ENCODE results near the gene NPHS1.
"Not testable (repeated sequence)": the region's sequence is repeated elsewhere in the genome, so short reads cannot be mapped to it uniquely, and the experiment has no call there.

The NPHS1 gene, protein sequence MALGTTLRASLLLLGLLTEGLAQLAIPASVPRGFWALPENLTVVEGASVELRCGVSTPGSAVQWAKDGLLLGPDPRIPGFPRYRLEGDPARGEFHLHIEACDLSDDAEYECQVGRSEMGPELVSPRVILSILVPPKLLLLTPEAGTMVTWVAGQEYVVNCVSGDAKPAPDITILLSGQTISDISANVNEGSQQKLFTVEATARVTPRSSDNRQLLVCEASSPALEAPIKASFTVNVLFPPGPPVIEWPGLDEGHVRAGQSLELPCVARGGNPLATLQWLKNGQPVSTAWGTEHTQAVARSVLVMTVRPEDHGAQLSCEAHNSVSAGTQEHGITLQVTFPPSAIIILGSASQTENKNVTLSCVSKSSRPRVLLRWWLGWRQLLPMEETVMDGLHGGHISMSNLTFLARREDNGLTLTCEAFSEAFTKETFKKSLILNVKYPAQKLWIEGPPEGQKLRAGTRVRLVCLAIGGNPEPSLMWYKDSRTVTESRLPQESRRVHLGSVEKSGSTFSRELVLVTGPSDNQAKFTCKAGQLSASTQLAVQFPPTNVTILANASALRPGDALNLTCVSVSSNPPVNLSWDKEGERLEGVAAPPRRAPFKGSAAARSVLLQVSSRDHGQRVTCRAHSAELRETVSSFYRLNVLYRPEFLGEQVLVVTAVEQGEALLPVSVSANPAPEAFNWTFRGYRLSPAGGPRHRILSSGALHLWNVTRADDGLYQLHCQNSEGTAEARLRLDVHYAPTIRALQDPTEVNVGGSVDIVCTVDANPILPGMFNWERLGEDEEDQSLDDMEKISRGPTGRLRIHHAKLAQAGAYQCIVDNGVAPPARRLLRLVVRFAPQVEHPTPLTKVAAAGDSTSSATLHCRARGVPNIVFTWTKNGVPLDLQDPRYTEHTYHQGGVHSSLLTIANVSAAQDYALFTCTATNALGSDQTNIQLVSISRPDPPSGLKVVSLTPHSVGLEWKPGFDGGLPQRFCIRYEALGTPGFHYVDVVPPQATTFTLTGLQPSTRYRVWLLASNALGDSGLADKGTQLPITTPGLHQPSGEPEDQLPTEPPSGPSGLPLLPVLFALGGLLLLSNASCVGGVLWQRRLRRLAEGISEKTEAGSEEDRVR (N-terminal part only)

DNA sequence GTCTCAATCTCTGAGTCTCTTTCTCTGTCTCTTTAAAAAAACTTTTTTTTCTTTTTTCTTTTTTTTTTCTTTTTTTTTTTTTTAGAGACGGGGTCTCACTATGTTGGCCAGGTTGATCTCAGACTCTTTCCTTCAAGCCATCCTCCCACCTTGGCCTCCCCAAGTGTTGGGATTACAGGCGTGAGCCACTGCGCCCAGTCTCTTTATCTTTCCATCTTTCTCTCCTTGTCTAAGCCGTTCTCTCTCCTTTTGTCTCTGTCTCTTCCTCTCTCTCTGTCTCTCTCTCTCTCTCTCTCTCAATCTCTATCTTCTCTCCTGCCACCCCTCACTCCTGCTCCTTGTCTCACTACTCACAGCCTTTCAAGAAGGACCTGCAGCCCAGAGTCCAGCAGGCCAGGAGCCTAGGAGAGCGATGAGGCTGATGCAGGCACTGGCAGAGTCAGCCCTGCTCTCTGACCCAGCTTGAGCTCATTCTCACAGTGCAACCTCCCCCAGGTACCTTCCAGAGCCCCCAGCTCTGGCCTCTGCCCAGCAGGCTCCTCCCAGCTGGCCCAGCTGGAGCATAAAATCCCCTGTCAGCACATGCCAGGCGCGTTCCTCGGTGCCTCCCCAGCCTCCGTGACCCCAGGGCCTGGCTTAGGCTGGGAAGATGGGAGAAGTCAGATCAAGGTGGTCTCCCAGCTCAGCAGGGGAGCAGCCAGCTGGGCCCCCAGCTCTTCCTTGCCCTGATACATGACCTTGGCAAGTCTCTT is at the start of gene NPHS1:
TSS of gene NPHS1 (minus strand) at position 476 of the 752 bp plus-strand sequence. CDS start 667 bp downstream, outside the sequence.
- no peak for DNase-seq

DNA sequence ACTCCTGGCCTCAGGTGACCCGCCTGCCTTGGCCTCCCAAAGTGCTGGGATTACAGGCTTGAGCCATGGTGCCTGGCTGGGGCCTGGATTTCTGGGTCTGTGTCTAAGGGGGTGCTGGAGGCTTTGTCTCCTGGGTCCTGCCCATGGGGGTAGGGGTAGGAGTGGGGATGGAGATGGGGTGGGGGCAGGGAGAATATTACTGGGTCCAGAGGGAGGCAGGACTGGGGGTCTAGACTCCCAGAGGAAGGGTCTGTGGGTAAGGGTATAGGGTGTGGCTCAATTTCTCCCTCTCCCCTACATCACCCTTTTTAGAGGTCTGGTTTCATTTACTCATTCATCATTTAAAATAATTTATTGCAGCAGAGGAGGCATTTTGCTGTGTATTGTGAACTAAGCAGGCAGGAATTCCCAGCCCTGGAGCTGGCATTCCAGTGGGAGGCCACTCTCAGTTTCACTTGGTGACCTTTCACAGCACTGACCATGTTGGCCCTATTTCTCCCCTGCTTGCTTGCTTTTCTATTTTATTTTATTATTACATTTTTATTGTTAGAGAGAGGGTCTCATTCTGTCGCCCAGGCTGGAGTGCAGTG is 48.8 kb upstream of the NPHS1 start:
- DNase-seq: no peak

DNA sequence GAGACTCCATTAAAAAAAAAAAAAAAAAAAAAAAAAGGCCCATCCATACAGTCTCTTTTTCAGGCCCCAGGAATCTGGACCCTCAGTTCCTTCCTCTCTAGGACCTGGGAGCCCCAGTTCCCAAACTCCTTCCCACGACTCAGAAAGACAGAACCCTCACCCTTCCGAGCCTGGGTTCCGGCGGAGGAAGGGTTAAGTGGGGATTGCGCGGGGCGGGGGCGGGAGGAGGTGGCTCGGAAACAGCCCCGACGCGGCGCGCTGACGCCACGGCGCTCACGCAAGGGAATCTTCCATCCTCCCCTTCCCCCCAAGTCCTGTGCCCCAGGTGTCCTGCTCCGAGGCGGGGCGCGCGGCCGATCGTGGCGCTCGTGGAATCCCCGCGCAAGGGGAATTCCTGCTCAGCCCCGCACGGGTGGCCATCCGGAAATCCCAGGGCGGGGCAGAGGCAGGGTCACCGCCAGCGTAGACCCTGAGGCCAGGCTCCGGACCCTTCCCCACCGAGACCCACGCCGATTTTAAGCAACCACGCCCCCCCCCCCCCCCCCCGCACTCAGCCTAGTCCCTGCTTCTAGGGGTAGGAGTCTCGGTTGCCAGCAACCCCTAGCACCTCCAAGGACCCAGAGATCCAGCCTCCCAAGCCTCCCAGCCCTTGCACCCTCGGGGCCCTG is 47.4 kb upstream of the NPHS1 start:
- peak; percentile 54 for DNase-seq

DNA sequence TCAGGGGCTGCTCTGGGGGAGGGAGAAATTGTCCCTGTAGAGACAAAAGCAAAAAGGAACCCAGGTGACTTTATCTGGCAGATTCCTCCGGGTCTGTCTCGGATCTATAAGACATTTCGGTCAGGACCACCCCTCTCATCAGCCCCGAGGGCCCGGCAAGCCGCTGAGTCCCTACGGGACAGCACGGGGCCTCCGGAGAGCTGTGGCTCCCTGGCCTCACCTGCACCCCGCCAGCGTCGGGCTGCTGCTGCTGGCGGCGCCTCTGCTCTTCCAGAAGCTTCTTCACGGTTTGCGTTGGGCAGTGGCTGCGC is 46.1 kb upstream of the NPHS1 start:
- no peak for DNase-seq

DNA sequence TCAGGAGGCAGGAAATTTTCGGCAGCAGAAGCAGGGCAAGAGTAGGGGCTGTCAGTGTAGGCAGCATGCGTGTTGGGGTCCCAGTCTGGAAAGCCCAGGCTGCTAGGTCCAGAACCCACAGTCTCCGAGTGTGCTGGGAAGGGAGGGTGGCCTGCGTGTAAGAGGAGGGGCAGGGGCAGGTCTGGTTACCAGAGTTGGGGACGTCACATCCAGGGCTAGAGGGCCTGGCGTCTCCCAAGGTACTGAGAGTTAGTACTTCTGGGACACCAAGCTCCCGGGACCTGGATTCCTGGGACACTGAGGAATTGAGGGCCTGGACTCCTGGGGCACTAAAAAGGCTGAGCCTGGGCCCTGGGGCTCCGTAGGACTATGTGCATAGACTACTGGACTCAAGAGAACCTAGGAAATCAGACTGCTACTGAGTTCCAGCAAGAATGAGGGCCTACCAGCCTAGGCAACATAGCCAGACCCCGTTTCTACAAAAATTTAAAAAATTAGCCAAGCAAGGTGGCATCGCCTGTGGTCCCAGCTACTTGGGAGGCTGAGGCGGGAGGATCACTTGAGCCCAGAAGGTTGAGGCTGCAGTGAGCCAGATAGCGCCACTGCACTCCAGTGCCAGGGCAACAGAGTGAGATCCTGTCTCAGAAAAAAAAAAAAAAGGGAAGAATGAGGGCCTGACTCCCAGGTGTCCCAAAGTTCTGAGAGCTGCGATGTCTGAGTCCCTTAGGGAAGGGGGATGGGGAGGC is 45.6 kb upstream of the NPHS1 start:
- no peak for DNase-seq

DNA sequence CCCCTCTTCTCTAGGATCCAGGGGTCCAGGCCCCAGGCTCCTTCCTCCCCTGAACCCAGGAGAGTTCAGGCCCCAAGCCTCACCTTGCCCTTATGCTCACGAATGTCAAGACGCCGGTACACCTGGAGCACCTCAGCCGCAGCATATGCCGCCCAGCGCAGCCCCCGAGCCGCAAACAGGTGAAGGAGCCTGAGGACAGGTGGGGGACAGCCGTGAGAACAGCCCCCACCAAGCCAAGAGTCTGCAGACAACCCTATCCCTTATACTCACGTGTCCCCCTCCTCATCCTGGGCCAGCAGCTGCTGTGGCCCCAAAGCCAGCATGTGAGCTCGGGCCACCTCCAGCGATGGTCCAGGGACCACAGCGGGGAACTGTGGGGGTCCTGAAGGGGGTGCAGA is 44.3 kb upstream of the NPHS1 start:
- no peak for DNase-seq

DNA sequence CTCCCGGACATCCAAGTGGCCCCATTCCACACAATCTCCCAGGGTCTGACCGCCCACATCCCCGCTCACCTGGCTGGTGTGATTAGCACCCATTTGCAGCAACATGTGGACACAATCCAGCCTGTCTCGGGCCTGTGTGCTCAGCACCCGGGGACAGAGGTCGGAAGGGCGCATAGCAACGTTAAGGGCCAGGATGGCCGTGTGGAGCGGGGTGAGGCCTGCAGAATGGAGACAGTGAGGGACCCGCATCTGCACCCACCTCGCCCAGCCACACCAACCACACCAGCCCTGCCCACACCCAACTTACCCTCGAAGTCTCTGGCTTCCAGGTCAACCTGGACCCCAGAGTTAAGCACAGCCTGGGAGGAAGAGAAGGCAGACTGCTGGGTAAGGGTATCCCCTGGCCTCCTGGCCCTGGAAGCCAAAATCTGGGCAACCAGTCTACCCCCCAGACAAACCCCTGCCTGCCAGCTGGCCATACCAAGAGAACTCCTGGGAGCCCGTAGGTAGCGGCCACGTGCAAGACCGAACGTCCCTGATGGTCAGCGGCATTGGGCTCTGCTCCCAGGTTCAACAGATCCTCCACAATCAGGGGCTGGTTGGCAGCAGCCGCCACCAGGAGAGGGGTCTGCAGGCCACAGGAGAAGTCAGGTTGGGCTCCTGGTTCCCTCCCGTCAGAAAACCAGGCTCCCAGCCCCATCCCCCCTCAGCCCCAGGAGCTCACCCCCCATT is 43.8 kb upstream of the NPHS1 start:
- DNase-seq: no peak

DNA sequence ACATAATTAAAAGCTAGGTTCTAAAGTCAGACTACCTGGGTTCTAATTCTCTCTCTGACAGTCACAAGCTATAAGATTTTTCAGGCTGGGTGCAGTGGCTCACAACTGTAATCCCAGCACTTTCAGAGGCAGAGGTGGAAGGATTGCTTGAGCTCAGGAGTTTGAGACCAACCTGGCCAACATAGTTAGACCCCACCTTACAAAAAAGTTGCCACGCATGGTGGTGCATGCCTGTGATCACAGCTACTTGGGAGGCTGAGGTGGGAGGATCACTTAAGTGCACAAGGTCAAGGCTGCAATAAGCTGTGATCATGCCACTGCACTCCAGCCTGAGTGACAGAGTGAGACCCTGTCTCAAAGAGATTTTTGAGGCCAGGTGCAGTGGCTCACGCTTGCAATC is 42.0 kb upstream of the NPHS1 start:
- no peak for DNase-seq

DNA sequence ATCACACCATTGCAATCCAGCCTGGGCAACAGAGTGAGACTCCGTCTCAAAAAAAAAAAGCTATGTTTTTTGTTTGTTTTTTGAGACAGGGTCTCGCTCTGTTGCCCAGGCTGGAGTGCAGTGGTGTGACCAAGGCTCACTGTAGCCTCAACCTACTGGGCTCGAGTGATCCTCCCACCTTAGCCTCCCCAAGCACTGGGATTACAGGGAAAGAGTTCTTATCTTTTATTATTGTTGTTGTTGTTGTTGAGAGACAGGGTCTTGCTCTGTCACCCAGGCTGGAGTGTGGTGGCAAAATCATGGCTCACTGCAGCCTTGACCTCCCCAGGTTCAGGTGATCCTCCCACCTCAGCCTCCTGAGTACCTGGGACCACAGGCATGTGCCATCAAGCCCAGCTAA is 39.5 kb upstream of the NPHS1 start:
- DNase-seq: not testable (repeated sequence)

DNA sequence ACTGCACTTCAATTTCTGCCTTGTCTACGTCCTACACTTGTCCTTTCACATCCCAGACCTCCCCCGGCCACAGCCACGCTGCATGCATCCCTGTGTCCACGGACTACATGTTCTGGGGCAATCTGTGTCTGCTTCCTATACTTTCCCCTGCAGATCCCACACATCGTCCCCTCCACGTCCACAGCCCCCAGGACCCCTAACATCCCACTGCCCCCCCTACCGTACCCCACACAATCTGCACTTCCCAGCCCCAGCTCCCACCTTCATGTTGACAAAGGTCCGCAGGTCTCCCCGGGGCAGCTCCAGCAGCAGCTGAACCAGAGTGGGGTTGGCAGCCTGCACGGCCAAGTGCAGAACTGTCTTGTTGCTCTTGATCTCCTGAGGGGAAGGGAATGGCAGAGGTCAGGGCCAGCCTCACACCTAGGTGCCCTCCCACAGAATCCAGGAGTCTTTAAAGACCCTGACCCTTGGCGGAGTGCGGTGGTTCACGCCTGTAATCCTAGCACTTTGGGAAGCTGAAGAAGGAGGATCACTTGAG is 37.9 kb upstream of the NPHS1 start:
- DNase-seq: no peak

DNA sequence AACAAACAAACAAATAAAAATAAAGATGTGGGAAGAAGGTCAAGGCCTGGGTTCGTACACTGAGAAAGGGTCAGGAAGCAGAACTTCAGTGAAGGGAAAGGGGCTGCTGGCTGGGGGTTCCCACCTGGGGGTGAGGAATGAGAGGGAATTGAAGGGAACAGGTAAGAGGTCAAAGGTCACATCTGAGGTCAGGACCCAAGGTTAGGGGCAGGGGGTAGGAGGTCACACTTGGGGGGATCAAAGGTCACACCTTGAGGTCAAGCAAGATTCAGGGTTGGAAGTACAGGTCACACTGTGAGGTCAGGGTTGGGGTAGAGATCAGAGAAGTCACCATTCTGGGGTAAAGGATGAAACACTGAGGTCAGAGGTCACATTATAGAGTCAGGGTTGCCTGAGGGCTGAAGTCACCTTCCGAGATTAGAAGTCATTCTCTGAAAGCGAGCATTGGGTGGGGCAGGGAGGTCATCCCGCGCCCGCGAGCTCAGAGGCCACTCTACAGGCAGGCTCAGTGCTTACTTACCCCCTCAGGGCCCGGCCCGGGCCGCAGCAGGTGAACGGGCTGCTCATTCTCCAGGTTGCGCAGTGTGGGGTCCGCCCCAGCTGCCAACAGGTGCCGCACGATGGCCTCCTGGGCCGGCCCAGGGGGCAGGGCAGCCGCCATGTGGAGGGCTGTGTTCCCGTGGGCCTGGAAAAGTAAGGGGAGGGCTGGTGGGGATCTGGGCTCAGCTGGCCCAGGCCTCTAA is 37.2 kb upstream of the NPHS1 start:
- DNase-seq: no peak

DNA sequence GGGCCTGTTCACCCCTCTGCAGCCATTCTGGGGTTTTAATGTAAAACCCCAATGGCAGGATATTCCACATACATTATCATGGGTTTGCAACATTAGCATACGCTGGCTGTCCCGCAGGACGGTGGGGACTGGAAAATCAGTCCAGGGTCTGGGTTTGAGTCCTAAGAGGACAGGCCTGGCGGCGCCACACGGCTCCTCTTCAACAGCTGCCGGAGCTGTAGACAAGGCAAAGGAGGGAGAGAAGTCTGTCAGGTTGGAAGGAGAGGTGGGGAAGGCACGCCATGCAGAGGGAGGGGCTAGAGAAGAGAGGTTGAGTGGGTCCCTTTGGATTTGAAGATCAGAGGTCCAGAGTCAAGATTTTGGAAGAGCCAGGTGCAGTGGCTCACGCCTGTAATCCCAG is 36.1 kb upstream of the NPHS1 start:
- DNase-seq: no peak

DNA sequence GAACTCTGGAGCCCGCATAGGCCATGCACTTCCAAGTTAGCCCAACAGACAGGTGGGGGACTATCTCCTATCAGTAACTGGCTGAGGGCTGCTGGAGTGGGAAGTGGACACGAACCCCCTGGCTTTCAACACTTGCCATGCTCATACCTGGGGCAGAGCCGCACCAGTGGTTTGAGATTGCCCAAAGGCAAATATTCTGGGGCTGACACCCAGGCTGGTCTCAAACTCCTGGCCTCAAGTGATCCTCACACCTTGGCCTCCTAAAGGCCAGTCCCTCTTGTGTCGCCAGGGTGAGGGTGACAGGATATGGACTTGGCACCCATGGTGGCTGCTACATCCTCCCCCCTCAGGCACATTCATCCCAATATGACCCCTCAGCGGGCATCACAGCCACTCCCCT is 34.9 kb upstream of the NPHS1 start:
- DNase-seq: no peak

DNA sequence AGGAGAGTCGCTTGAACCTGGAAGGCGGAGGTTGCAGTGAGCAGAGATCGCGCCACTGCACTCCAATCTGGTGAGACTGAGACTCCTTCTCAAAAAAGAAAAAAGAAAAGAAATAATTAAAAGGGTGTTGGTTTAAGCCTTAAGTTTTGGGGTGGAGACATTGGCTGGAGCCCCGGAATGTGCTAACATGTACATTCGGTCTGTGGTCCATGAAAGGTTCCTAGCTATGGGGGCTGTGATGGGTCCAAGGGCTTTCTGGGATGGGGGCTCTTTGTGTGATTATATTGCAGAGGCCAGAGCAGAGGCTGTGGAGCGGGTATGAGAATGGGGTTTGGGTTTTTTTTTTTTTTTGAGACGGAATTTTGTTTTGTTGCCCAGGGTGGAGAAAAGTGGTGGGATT is 33.6 kb upstream of the NPHS1 start:
- no peak for DNase-seq

DNA sequence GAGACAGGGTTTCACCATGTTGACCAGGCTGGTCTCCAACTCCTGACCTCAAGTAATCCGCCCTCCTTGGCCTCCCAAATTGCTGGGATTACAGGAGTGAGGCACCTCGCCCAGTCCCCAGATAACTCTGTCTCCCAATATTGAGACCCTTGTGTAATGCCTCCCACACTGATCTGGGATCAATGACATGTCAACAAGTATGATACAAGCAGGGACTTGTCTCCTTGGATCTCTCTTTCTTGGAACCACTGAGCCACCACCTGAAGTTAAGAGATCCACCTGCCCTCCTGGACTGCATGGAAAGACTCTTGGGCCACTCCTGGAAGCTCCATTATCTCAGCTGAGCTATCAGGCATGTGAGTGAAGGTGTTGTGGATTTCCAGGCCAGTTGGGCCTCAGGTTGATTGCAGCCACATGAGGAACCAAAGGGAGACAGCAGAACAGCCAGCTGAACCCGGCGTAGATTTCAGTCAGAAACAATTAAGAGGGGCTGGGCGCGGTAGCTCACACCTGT is 33.0 kb upstream of the NPHS1 start:
- DNase-seq: no peak

DNA sequence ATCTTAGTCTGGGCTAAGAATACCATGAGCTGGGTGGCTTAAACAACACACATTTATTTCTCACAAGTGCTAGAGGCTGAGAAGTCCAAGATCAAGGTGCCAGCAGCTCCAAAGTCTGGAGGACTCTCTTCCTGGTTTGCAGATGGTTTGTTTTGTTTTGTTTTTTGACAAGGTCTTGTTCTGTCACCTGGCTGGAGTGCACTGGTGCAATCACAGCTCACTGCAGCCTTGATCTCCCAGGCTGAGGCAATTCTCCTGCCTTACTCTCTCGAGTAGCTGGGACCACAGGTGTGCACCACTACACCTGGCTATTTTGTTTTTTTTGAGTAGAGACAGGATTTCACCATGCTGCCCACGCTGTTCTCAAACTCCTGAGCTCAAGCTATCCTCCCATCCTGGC is 31.6 kb upstream of the NPHS1 start:
- DNase-seq: no peak

DNA sequence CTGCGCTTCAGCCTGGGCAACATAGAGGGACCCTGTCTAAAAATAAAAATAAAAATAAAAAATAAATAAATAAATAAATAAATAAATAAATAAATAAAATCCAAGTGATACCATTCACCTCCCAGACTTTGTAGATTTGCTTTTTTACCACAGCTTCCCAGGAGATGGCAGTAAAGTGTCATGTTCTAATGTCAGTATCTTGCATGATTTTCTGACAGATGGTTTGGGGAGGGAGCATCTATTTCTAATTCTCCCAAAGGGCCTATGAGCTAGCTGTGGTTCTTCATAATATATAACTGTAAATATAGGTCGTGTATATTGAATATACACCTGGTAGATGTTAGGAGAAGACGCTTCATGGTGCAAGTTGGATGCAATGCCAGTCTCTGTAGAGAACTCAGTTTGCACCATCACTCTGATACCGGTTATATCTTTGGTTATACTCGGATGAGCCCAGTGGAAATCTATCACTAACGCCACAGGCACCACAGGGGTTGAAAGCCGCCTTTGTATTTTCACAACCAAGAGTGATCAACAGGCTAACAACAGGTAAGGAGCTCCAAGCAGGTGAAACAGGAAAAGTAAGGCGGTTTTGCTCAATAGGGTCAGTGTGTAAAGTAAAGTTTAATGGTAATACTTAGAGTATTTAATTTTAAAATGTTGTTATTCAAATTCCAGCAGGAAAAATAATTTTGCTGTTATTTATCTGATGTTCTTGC is 30.0 kb upstream of the NPHS1 start:
- DNase-seq: peak; percentile 4

DNA sequence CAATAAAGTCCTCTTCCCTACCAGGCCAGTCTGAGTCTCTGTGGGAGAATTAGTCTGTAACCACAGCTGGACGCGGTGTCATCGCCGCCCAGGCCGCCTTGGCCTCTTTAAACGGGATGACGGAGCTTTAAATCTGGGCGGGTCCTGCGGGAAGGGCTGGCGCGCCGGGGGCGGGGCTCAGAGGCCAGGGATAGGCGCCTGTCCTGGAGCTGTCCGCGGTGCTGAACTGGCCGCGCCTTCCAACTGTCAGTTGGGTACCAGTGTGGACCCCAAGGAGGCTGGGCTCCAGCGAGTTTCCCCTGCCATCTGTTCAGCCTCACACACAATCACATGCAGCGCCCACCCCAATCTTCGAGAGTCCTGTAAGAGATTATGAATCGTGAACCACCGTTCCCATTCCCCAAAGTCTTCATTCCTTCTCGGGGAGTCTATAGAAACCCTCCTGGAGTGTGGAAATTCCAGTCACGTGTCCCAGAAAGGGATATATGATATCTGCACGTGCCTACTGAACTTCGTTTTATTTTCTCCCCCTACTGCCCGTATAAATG is 27.5 kb upstream of the NPHS1 start:
- DNase-seq: no peak

All from GF-D8 (cell line).